GM21423 (cell line): Measurements from ENCODE around the gene PUS7.
"Not testable (repeated sequence)": the region's sequence is repeated elsewhere in the genome, so short reads cannot be mapped to it uniquely, and the experiment has no call there.

ENCODE experiments used
- ATAC-seq: cut with Tn5 transposase; IDR thresholded peaks from one replicate; pipeline ENCODE4 v1.9.1; 2021; ENCODE audit warnings: mild to moderate bottlenecking, moderate library complexity; ENCODE audit not compliant: unreplicated experiment

Gene PUS7

DNA sequence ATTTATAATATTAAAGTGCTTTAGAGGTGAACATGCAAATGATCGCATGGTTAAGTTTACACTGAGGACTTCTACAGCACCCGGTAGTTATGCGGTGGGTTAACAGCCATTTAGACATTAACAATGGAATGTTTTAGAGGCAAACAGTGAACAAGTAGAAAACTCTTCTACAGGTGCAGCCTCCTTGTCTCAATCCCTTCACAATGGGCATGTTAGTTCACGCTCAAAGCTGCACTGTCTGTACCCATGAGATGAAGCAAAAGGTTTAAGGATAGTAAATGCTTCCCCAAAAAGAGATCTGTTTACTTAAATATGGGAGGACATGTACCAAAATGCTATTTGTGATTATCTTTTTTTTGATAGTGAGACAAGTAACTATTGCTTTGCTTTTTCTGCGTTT is 25.1 kb downstream of the PUS7 start:
- ATAC-seq: no peak

DNA sequence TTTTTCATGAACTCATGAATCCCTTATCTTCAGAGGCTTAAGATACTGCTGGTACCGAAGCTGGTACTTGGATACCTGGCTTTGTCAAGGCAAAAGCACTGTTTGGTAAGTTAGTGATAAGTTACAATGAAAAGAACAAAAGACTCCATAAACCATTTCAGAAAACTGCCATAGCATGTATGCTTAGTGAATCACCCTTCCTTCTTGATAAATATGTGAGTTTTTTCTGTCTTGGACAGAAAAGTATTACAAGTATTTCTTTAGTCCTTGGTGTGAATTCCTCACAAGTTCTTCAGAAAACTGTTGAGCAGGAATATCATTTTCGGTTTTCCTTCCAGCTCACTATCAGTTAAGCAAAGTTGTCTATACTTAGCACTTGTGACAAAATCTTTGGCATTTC is 25.6 kb downstream of the PUS7 start:
- ATAC-seq: no peak

DNA sequence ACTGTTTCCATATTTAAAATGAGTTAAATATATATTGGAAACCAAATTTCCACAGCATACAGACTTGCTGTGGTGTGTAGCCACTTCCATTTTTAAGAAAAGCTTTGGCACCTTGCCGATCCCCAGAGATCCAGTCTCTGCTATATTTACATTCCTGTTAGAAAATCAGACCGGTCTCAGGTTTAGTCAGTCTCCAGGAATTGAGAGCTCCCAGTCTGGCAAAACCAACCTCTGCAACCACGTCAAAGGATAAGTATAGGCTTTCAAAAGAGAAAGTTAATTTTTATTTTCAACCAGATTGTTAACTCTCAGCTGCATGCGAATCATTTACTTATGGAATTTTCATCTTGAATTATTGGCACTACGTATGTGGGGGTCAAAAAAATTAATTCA is 28.2 kb downstream of the PUS7 start:
- no peak for ATAC-seq

DNA sequence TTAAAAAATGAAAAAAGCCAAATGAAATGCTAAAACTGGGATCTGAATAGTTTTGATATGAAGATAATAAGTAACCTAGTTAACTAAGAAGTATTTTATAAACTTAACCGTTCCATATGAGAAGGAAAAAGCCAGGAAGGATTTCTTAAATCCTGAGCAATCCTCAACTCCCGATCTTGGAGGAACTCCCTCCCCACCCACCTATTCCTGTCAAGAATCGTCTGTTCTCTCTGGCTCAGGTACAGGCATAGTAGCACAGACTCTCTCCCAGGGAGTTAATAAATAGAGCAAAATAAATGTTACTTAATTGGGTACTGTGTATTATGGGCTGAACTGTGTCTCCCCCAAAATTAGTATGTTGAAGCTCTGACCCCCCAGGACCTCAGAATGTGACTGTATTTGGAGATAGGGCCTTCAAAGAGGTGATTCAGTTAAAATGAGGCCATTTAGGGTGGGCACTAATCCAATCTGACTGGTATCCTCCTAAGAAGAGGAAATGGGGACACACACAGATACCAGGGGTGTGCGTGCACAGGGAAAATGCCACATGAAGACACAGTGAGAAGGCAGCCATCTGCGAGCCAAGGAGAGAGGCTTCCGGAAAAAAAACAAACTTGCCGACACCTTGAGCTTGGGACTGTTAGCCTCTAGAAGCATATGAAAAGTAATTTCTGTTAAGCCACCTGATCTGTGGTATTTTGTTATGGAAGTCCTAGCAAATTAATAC is 28.7 kb downstream of the PUS7 start:
- no peak for ATAC-seq

DNA sequence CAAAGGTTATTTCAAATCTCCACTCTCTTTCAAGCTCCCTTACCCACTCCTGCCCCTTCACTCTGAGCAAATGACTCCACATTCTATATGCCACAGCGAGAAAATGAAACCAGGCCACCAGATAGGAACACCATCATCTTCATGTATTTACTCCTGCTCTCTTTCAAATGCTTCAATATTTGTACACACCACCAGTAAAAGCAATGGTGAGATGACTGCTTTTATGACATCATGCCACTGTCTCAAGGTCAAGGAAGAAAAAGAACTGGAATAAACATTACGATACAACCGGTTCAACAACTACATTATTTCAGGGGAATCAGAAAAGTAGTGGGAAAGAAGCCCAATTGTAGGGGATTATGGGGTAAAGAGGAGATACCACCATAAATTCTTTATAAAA is 32.7 kb downstream of the PUS7 start:
- no peak for ATAC-seq

DNA sequence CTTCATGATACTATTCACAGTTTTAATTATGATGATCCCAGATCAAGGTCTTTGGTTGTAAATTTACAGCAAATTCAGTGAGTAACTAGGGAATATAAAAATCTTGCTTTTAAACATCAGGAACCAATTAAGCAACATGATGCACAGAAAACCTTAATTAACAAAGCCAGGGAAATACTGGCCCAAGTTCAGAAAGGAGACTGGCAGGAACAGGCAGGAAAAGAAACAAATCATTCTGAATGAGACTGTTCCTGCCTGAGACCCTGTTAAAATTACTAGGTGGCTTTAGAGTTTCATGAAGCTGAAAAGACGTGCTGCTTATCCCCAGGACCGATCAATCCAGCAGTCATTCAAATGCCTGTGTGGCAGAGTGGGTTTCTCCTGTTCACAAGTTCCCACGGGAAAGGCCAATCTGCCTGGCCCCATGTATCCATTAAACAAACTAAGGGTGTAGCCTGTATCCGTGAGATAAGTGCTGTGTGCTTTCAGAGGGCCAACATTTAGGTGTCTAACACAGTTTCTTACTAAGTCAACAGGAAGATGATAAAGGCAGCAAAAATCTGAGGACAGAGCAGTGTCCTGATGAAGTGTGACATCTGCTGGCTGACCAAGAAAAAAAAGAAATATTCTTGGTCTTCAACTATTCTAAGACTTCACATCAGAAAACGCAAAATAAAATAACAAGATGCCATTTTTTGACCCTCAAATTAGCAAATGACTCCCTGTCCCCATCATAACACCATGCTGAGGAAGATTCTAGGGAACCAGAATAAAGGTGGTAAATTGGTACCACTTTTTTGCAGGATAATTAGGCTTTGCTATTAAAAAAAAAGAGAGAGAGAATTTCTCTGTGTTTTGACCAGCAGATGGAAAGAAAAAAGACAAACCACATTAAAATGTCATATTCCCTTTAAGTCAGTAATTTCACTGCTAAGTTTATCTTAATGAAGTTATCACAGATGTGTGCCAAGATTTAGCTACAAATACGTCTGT is 34.2 kb downstream of the PUS7 start:
- no peak for ATAC-seq

DNA sequence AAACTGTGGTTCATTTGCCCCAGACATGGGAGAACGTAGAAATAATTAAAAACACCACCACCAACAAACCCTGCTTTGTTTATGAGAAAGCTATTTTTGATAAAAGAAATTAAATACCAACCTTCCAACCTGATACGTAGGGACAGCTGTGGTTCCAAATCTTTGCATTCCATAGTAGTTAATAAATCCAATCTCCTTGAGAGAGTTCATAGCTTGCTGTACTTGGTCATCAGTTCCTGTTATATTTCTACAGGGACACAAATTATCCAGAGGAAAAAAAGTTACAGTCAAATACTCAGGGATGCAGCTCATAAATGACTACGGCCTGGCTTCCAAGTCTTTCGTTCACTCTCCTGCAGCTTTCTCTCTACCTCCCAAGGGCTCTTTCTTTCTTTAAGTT is 41.1 kb downstream of the PUS7 start:
- ATAC-seq: no peak

DNA sequence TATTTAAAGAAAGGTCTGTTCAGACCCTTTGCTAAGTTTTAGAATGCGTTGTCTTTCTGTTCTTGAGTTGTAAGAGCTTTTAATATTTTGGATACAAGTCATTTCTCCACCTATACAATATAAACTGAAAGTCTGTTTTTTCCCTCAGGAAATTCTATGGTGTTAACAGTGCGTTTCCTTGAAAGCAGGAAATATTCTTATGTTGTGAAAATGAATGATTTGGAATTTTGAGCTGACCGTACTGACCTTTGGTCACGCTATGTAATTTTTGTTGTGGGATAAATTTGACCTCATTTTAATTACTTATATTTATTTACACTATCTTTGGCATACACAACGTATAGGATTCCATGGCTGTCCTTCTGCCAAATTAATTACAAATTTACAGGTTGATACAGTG is 43.5 kb downstream of the PUS7 start:
- no peak for ATAC-seq

DNA sequence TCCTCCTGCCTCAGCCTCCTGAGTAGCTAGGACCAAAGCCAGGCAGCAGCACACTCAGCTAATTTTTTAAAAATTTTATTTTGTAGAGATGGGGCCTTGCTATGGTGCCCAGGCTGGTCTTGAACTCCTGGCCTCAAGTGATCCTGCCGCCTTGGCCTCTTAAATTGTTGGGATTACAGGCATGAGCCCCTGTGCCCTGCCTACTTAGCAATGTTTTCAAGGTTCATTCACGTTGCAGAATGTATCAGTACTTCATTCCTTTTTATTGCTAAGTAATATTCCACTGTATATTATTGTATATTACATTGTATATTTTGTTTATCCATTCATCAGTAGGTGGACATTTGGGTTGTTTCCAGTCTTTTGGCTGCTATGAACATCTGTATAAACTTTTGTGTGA is 44.2 kb downstream of the PUS7 start:
- ATAC-seq: no peak

DNA sequence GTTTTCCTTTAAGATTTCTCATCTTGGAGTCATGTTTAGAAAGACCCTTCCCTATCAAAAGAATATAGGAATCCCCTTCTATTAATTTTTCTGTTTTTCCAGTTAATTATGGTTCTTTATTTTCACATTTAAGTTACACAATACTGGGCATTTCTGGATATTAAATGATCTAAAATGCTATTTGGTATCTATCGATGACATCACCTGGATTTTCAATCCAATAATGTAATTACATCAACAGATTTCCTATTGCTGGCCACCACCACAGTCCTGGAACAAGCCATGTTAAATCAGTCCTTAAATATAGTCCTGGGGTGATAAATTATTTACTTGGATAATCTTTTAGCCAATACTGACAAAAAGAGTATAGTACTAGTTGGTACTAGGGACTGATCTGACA is 48.0 kb downstream of the PUS7 start:
- ATAC-seq: no peak

DNA sequence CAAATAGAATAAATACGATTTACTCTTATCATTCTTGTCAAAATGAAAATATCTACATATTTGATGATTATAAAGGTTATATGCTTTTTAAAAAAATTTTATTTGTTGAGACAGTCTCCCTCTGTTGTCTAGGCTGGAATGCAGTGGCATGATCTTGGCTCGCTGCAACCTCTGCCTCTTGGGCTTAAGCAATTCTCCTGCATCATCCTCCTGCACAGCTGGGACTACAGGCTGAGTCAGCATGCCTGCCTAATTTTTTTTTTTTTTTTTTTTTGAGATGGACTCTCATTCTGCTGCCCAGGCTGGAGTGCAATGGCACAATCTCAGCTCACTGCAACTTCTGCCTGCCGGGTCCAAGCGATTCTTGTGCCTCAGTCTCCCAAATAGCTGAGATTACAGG is 48.9 kb downstream of the PUS7 start:
- ATAC-seq: no peak

DNA sequence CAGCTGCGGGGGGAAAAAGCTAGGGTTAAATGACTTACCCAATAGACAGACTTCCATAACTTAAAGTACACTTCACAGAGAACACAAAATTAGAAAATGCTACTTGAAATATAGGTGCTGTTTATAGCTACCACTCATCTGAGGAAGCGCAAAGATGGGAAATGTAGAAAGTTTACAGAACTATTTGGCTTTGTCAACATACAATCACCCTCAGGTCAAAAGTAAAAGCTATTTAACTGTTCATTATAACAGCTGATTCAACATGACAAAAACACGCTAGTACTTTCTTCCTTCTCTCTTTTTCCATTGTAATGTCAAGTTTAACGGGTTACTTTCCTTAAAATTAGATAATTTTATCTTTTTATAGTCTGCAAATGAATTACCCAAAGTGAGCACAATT is 51.2 kb downstream of the PUS7 start:
- no peak for ATAC-seq

DNA sequence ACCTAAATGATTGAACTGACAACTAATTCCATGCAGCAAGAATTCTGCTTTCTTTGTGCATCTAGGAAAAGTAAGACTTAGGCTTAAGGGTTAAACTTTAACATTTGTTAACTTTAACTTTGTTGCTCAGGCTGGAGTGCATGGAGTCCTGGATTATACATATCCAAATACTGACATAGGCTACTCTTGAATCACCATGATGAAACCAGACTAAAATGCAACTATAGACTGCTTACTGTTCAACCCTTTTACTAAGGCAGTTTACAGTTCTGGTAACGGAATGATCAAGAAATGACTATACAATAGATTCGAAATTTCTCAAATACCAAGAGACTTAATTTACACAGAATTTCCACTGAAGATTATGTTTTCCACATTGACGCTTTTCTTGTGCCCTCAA is 52.0 kb downstream of the PUS7 start:
- ATAC-seq: no peak

DNA sequence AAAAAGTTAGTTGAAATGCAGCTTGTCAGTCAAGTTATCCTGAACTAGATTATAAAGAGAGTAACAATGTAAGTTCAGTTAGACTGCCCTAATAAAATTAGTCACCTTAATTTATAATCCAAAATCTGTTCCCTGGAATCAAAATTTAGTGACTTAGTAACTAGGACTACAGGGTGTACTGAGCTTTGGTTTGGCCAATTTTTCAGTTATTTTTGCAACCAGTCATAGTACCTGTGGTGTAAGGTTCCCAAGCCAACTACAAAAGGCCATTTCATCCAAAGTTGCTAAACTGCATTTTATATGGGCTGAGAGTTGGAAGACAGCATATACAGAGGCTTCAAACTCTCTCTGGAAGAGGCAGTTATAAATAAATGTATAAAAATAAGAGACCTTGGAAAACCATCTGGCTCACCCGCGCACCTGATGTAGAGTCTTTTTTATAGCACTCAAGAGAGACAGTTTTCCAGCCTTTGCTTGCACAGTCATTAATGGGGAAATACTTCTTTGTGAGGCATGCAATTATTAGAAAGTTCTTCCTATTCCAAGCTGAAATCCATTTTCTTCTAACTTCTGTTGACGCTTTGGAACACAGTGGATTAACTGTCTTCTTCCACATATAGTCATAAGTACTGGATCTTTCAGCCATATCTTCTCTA is 59.2 kb downstream of the PUS7 start:
- ATAC-seq: no peak

DNA sequence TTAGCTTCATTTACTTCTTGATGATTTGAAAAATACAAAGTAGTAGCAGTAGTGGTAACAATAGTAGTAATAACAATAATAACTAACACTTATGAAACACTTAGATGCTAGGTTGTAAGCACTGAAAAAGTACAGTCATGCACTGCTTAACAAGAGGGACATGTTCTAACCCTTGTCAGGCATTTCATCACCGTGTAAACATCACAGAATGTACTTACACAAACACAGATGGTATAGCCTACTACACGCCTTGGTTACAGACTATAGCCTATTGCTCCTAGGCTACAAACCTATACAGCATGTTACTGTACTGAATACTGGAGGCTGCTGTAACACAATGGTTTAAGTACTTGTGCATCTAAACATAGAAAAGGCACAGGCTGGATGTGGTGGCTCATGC is 60.6 kb downstream of the PUS7 start:
- ATAC-seq: no peak

DNA sequence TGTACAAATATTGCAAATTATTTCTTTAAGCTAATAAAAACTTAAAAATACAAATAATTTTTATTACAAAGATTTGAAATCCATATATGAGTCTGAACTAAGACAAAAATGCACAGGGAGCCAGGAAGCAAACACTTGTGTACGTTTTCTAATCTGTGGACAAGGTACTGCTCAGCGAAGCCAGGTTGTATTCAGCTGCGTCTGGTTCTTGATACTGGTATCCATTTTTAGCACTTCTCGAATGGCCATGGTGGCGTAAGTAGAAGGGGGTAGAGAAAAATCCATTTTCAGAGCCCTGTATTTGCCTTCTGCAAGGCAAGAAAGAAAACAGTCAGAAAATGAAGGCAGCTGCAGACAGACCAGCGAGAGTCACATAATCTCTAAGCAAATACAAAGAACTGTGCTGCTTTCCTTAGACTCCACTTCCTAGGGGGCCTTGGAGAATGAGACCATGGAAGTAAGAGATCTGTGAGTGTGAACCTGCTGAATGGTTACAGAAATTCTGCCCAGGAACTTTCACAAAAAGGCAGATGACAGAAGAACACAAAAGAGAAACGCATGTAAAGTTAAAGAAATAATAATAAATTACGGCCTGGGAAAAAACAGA is 64.3 kb downstream of the PUS7 start:
- ATAC-seq: no peak

DNA sequence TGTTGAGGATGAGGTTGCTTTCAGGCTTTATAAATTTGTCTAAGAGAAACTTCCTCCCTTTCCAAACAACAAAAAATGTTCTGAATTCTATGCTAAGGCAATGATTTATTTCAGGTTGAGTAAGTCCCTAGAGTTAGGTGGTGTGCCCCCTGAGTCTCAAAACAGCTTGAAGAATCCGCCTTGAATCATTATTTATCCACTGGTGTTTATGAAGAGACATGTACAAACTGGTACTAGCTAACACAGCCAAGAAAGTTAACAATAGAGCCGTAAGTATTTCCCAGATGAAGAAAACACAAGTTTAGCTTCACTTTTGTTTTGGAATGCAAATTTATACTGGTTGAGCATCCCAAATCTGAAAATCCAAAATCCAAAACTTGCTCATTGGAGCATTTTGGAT is 67.2 kb downstream of the PUS7 start:
- ATAC-seq: no peak

DNA sequence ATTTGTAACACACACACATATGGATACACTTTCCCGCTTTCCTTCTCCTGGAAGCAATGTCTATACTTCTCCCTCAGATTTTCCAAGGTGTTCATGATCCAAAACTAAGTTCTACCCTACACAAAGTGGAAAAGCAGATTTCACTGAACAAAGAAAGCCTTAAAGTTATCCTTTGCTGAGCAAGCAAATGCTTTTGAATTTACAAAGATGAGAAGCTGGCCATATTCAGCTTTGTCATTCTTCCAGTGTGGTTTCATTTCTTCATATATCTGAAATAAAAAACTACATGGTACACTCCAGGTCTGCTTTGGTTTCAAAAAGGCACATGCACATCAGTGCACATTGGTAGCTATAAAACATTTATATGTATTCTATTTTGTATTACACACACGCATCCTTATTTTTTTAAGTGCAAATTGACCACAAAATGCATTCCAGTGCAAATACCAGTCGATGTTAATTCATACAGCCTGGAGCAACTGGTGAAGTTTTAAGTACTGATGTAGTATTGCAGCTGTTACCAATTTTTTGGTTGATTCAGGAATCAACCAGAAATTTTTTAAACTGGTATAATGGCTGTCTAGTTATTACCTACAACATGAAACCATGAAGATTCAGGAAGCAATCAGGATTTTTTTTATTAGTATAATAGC is 67.8 kb downstream of the PUS7 start:
- no peak for ATAC-seq

DNA sequence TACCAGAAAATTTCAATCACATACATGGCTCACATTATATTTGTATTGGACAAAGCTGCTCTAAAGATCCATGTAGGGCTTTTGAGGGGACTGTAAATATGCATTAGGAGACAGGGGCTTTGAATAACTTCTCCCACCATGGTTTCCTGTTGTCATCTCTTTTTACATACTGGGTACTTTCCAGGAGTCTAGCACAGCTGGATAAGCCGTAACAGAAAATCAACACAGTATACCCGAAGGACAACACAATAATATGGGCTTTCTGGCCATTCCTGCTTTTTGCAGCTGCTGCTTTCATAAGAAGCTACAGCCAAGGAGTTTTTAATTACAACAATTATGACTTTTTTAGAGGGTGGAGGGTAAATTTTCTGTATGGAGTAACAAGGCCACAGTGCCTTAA is 70.0 kb downstream of the PUS7 start:
- no peak for ATAC-seq

DNA sequence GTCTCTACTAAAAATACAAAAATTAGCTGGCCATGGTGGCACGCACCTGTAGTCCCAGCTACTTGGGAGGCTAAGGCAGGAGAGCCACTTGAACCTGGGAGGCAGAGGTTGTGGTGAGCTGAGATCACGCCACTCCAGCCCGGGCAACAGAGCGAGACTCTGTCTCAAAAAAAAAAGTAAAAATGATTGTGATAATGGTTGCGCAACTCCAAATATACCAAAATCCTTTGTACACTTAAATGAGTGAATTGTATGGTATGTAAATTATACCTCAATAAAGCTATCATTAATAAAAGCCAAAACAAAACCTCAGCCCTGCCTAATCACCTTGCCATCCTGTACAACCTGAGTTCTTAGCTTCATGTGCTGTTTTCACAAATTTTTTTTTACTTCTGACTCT is 71.2 kb downstream of the PUS7 start:
- not testable (repeated sequence) for ATAC-seq
